Activated T-helper 1 cell treated with anti-CD3 and anti-CD28 coated beads, Interleukin-12 subunit alpha, Interleukin-12 subunit beta, Interleukin-2, Interleukin-4 antibody, amounts not matched to agents 30 ng/mL and 10 ng/mL and 1 ng/mL, durations not matched to agents 14 hours and 24 hours and 36 hours (primary cell): ENCODE data around the gene PIEZO2. TPM values are rescaled to one million over a fixed set of nuclear protein-coding genes. Genes with fewer than 3 reads are reported as not detected.
A peak's percentile ranks its signal among the peaks of the same experiment; 100 is the strongest.

Source experiments
- DNase-seq: peaks from one replicate; pipeline ENCODE4 v3.0.0; 2021; ENCODE audit warnings: low spot score
- H3K27ac Mint-ChIP-seq: one replicate; pipeline ENCODE4 v1.8.0; 2021; ENCODE audit warnings: mild to moderate bottlenecking, mixed read lengths
- H3K27me3 Mint-ChIP-seq: one replicate; pipeline ENCODE4 v1.8.0; 2022; ENCODE audit warnings: mild to moderate bottlenecking, moderate library complexity, mixed read lengths; ENCODE audit not compliant: insufficient read depth
- H3K36me3 Mint-ChIP-seq: one replicate; pipeline ENCODE4 v1.8.0; 2021; ENCODE audit warnings: low read depth, mixed read lengths
- H3K4me1 Mint-ChIP-seq: one replicate; pipeline ENCODE4 v1.8.0; 2021; ENCODE audit warnings: low read depth, mixed read lengths
- H3K4me3 Mint-ChIP-seq: one replicate; pipeline ENCODE4 v1.8.0; 2021; ENCODE audit warnings: mild to moderate bottlenecking, moderate library complexity, mixed read lengths
- H3K9me3 Mint-ChIP-seq: one replicate; pipeline ENCODE4 v1.8.0; 2021; ENCODE audit warnings: mixed read lengths
- intact Hi-C: fragments of 100-400 bp; cut with micrococcal nuclease; formaldehyde crosslinking; loops from one replicate; pipeline ENCODE4 v1.15.1; 2024
- total RNA-seq: library from RNA; stranded (reverse); gene quantifications from 2 replicates; pipeline ENCODE4 v1.2.3, GENCODE V29; 2022

Gene PIEZO2
- total RNA-seq, 1 donor from 2014 or later = not detected

DNA sequence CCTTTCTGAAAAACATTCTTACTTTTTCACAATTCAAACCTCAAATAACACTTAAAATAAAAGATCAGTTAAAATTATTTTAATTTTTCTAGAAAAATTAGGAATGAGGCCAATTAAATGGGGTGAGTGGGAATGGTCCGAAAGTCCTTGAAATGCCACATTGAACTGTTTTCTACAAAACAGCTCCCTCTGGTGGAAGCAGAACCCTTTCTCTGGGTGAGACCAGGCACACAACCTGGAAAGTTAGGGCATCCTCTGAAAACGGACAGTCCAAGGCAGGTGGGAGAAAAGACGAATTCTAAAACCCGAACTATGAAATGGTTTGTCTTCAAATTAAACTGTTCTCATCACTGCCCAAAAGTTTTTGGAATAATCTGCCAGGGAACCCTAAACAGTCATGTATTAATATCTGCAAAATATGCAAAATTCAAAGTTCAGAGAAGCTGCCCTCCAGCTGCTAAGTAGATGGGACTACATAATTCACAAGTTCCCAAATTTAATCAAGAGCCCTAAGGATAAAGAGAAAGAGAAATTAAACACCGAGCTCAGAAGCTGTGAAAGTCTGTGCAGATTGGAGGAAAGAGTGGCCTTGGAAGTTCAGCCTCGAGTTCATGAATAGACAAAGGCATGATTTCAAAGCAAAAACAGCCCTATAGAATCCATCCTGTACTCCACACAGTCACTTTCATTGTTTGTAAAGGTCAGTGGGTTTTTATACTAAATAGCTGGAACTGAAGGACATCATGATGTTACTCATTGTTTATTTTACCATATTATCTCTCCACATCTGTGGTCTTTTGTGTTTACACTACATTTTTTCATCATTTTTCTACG lies 108.3 kb downstream of the PIEZO2 start:
- Mint-ChIP-seq H3K27ac (no peak overlapping the region), H3K36me3 (no peaks in the 10 kb centered on the region), H3K27me3 (peaks cover 13% of the 10 kb centered on the region), H3K4me1 (no peaks in the 10 kb centered on the region), H3K9me3 (no peaks in the 10 kb centered on the region), H3K4me3 (no peak overlapping the region)
- intact Hi-C loops = loop anchor here (1.0 kb wide), 2 partner anchors 190 to 254 kb away; no protein-coding TSS in a partner anchor
- peak; percentile 3 for DNase-seq

- DNase-seq = no peak
- Mint-ChIP-seq H3K36me3 (no peaks in the 10 kb centered on the region), H3K9me3 (no peaks in the 10 kb centered on the region), H3K4me1 (no peaks in the 10 kb centered on the region), H3K4me3 (no peak overlapping the region), H3K27me3 (peaks cover 13% of the 10 kb centered on the region), H3K27ac (no peak overlapping the region)
- intact Hi-C loops = loop anchor here (1.0 kb wide), 1 partner anchor 253 kb away; no protein-coding TSS in a partner anchor
These were observed 109.0 kb downstream of the PIEZO2 start for GRCh38 chr18:11040359-11040758.

- H3K4me1 Mint-ChIP-seq = no peaks in the 10 kb centered on the region
- no peak overlapping the region for H3K27ac Mint-ChIP-seq
- no peak overlapping the region for H3K4me3 Mint-ChIP-seq
These were observed 111.7 kb downstream of the PIEZO2 start for GRCh38 chr18:11037533-11038240.

GRCh38 chr18:11035814-11036495 lies 113.4 kb downstream of the PIEZO2 start:
- Mint-ChIP-seq H3K27me3 (peaks cover 12% of the 10 kb centered on the region), H3K36me3 (no peaks in the 10 kb centered on the region), H3K4me3 (no peak overlapping the region), H3K9me3 (no peaks in the 10 kb centered on the region), H3K4me1 (no peaks in the 10 kb centered on the region), H3K27ac (no peak overlapping the region)
- DNase-seq = no peak
- intact Hi-C loops = no loop called here

More at GRCh38 chr18:11037533-11038240, 111.7 kb downstream of the PIEZO2 start:
- intact Hi-C loops = no loop called here
- DNase-seq = no peak
- Mint-ChIP-seq H3K9me3 (no peaks in the 10 kb centered on the region), H3K27me3 (peaks cover 13% of the 10 kb centered on the region), H3K36me3 (no peaks in the 10 kb centered on the region)

DNA sequence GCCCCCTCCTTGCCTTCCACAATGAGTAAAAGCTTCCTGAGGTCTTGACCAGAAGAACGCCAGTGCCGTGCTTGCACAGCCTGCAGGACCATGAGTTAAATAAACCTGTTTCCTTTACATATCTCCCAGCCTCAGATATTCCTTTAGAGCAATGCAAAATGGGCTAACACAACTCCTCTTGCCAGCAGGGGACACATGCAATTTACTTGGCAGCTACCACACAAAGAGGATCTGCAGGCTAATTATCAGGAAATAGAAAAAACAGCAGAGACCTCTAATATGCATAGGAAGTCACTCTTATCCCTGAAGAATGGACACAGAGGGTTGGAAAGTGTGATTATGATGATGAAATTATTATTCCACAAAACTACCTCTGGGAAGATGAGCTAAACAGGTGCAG lies 114.0 kb downstream of the PIEZO2 start:
- Mint-ChIP-seq H3K27me3 (peaks cover 10% of the 10 kb centered on the region), H3K27ac (no peak overlapping the region), H3K9me3 (no peaks in the 10 kb centered on the region), H3K36me3 (no peaks in the 10 kb centered on the region), H3K4me3 (no peak overlapping the region), H3K4me1 (no peaks in the 10 kb centered on the region)
- intact Hi-C loops = no loop called here
- DNase-seq = no peak

DNA sequence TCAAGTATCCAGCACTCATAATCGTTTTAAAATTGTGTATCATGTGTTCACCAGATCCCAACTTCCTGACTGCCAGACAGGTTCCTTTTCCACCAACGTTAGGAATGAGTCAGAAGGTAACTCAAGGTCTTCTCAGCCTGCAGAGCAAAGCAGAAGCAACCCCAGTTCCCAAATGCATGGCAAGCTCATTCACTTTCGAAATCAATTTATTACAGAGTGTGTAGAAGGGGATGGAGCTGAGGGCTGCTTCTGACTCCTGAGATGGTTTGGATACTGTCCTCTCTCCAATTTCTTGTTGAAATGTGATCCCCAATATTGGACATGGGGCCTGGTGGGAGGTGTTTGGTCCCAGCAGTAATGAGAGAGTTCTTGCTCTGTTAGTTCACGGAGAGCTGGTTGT lies 114.5 kb downstream of the PIEZO2 start:
- Mint-ChIP-seq H3K9me3 (no peaks in the 10 kb centered on the region), H3K4me3 (no peak overlapping the region), H3K27me3 (peaks cover 10% of the 10 kb centered on the region), H3K27ac (no peak overlapping the region), H3K4me1 (no peaks in the 10 kb centered on the region), H3K36me3 (no peaks in the 10 kb centered on the region)
- intact Hi-C loops = no loop called here
- no peak for DNase-seq

DNA sequence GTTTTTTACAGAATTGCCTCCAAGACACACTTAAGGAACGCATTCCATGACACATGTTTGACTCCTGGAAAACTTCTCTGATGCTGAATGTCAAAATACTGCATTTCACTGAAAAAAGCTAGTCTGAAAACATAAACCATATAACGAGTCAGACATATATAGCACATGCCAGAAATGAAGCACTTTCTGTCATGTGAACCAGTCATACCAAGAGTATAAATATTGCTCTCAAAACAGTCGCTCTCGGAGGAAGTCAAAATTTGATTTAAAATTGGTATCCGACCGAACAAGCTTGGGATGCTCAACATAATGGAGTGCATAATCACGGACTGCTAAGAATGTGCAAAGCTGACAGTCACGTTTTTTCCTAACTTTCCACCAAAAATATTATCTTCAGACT lies 115.9 kb downstream of the PIEZO2 start:
- Mint-ChIP-seq H3K4me3 (no peak overlapping the region), H3K9me3 (no peaks in the 10 kb centered on the region), H3K27me3 (peaks cover 3% of the 10 kb centered on the region), H3K36me3 (no peaks in the 10 kb centered on the region), H3K27ac (no peak overlapping the region), H3K4me1 (no peaks in the 10 kb centered on the region)
- intact Hi-C loops = no loop called here
- DNase-seq = no peak

- no peak for DNase-seq
- intact Hi-C loops = no loop called here
- Mint-ChIP-seq H3K36me3 (no peaks in the 10 kb centered on the region), H3K4me1 (no peaks in the 10 kb centered on the region), H3K9me3 (no peaks in the 10 kb centered on the region), H3K27ac (no peak overlapping the region), H3K4me3 (no peak overlapping the region), H3K27me3 (no peaks in the 10 kb centered on the region)
These were observed 117.4 kb downstream of the PIEZO2 start for GRCh38 chr18:11031966-11032365.

DNA sequence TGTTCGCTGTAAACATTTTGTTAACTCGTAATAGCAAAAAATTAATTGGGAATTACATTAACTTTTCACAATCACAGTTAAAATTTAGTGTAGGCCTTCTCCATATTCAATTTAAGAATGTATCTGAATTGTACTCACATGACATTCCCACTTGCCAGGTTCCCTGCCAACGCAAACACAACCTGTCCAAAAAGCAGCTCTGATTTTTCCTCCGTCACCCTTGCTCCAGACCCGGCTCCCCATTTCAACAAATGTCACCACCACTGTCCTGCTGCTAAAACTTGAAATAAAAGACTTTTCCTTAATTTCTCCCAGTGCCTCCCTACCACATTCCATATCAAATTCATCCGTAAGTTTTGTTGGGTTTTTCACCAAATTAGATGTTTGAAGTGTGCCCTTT lies 120.3 kb downstream of the PIEZO2 start:
- no peak overlapping the region for H3K27ac Mint-ChIP-seq
- H3K27me3 Mint-ChIP-seq = no peaks in the 10 kb centered on the region
- intact Hi-C loops = no loop called here
- H3K4me1 Mint-ChIP-seq = no peaks in the 10 kb centered on the region
- H3K36me3 Mint-ChIP-seq = no peaks in the 10 kb centered on the region
- no peaks in the 10 kb centered on the region for H3K9me3 Mint-ChIP-seq
- no peak for DNase-seq
- no peak overlapping the region for H3K4me3 Mint-ChIP-seq

- Mint-ChIP-seq H3K27me3 (no peaks in the 10 kb centered on the region), H3K27ac (no peak overlapping the region), H3K9me3 (no peaks in the 10 kb centered on the region), H3K4me3 (no peak overlapping the region), H3K36me3 (no peaks in the 10 kb centered on the region), H3K4me1 (no peaks in the 10 kb centered on the region)
- intact Hi-C loops = no loop called here
- DNase-seq = no peak
These were observed 121.5 kb downstream of the PIEZO2 start for GRCh38 chr18:11027862-11028261.

GRCh38 chr18:11025671-11026070 lies 123.7 kb downstream of the PIEZO2 start:
- Mint-ChIP-seq H3K4me3 (no peak overlapping the region), H3K27ac (no peak overlapping the region), H3K9me3 (no peaks in the 10 kb centered on the region)

DNA sequence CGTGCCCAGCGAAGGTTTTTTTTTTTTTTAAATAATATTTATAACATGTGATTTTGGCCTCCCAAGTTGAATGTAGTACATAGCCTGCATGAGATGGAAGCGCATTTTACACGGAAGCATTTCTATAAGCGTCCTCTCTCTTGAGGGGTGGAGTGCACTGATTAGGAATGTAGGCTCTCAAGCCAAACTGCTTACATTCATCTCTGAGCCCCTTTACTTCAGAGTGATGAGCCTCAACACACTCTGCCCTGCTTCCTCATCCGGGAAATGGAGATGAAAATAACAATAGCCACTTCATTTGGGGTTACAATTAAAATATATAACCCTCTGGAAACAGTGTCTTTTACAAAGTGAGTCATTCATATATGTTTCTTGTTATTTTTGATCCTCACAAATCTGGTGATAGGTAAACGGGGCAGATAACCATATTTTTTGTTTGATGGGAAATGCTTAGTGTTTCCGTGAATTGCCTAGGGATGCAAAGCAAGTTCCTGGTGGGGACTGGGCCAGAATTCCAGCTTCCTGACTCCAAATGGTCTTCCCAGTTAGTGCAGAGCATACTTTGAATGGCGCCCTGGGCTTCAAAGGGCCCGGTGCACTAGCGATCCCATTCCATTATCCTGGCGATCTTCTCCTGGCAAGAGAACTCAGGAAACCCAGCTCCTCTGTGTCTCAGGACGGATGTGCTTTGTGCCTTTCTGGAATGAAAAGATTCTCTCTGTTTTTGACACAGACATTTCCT lies 124.3 kb downstream of the PIEZO2 start:
- H3K27me3 Mint-ChIP-seq = no peaks in the 10 kb centered on the region
- intact Hi-C loops = no loop called here
- H3K9me3 Mint-ChIP-seq = no peaks in the 10 kb centered on the region
- no peaks in the 10 kb centered on the region for H3K4me1 Mint-ChIP-seq
- no peaks in the 10 kb centered on the region for H3K36me3 Mint-ChIP-seq
- no peak overlapping the region for H3K4me3 Mint-ChIP-seq
- no peak overlapping the region for H3K27ac Mint-ChIP-seq
- no peak for DNase-seq

More at GRCh38 chr18:11025671-11026070, 123.7 kb downstream of the PIEZO2 start:
- intact Hi-C loops = no loop called here
- H3K4me1 Mint-ChIP-seq = no peaks in the 10 kb centered on the region
- DNase-seq = no peak
- H3K27me3 Mint-ChIP-seq = no peaks in the 10 kb centered on the region
- H3K36me3 Mint-ChIP-seq = no peaks in the 10 kb centered on the region
